Loucy (cell line): Measurements from ENCODE around the gene DENND6B.

ENCODE experiments used
- CTCF ChIP-seq: fragments of 200-600 bp; sonication (generic); conservative IDR thresholded peaks from 2 replicates; pipeline ENCODE4 v1.5.1; 2014; ENCODE audit warnings: mild to moderate bottlenecking, antibody characterized with exemption, low read length
- EZH2phosphoT487 ChIP-seq: fragments of 200-600 bp; IDR thresholded peaks from 2 replicates; pipeline ENCODE4 v1.6.1; 2018; ENCODE audit warnings: antibody characterized with exemption, mild to moderate bottlenecking, moderate library complexity, borderline replicate concordance

- TF ChIP-seq CTCF (no peak; the same call in 1 of the 2 replicates), EZH2phosphoT487 (no peak)
Measured at GRCh38 chr22:50274311-50274710, 52.5 kb downstream of the DENND6B start.
